Breast epithelium (tissue), 3 donors: ENCODE results near the gene KIF26B.

Experiments
- POLR2A ChIP-seq: fragments of 450-650 bp; IDR thresholded peaks from one replicate; pipeline ENCODE4 v1.6.1; 2016; ENCODE audit warnings: antibody characterized with exemption, mild to moderate bottlenecking, moderate library complexity
- TF ChIP-seq, protein P1 (sequence below), 3 donors: fragments of 450-650 bp; IDR thresholded peaks; one replicate each; pipeline ENCODE4 v1.5.1; 2016 to 2017; ENCODE audit warnings: antibody characterized with exemption in 3 of 3, mild to moderate bottlenecking in 3 of 3, moderate library complexity in 3 of 3

DNA sequence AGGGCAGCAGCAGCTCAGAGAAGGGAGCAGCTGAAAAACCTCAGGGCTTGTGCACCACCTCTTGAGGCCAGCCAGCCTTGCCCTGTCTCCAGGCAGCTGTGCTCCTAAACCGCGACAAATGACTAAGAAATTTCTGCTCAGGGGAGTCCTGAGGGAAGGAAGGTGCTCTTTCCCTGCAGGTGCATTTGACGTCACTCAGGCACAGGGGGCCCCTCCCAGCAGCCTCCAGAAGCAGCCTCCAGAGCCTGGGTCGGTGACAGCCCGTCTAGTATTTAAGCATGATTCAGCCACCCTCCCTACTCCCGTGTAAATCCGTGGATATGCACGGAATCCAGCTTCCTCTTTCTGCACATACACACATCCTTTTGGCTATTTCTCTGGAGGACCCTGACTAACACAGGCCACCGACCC lies 560.5 kb downstream of the KIF26B start:
- TF ChIP-seq, protein P1, sequence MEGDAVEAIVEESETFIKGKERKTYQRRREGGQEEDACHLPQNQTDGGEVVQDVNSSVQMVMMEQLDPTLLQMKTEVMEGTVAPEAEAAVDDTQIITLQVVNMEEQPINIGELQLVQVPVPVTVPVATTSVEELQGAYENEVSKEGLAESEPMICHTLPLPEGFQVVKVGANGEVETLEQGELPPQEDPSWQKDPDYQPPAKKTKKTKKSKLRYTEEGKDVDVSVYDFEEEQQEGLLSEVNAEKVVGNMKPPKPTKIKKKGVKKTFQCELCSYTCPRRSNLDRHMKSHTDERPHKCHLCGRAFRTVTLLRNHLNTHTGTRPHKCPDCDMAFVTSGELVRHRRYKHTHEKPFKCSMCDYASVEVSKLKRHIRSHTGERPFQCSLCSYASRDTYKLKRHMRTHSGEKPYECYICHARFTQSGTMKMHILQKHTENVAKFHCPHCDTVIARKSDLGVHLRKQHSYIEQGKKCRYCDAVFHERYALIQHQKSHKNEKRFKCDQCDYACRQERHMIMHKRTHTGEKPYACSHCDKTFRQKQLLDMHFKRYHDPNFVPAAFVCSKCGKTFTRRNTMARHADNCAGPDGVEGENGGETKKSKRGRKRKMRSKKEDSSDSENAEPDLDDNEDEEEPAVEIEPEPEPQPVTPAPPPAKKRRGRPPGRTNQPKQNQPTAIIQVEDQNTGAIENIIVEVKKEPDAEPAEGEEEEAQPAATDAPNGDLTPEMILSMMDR (IDR thresholded peaks at IDR 0.05), result no peak
- TF ChIP-seq POLR2A, result no peak
